ENCODE data around the gene ATF7.
A peak's percentile ranks its signal among the peaks of the same experiment; 100 is the strongest.
"Not testable (repeated sequence)": the region's sequence is repeated elsewhere in the genome, so short reads cannot be mapped to it uniquely, and the experiment has no call there.

ATF7 gene

DNA sequence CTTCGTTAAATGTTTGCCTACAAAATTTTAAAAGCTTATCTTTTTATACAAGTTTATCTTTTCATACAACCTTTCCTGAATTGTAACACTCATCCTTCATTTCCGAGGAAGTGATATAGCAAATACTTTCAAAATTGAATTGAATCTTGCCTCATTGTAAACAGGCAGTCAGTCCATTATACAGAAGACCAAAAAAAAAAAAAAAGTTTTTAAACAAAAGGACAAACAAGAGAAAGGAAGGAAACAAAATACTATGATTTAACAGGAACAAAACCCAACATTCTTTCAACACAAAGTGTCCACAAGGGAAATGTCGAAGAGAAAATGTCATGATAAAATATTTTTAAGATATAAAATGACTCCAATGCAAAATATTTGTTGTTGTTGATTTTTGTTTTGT, 8.5 kb downstream of the ATF7 start:
- TF ChIP-seq, protein P1, sequence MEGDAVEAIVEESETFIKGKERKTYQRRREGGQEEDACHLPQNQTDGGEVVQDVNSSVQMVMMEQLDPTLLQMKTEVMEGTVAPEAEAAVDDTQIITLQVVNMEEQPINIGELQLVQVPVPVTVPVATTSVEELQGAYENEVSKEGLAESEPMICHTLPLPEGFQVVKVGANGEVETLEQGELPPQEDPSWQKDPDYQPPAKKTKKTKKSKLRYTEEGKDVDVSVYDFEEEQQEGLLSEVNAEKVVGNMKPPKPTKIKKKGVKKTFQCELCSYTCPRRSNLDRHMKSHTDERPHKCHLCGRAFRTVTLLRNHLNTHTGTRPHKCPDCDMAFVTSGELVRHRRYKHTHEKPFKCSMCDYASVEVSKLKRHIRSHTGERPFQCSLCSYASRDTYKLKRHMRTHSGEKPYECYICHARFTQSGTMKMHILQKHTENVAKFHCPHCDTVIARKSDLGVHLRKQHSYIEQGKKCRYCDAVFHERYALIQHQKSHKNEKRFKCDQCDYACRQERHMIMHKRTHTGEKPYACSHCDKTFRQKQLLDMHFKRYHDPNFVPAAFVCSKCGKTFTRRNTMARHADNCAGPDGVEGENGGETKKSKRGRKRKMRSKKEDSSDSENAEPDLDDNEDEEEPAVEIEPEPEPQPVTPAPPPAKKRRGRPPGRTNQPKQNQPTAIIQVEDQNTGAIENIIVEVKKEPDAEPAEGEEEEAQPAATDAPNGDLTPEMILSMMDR (conservative IDR thresholded peaks at IDR 0.05; ENCODE audit: low read depth): no peak
- POLR2A ChIA-PET (ENCODE audit: low non-redundant PET): no interaction called here
- CTCF ChIA-PET: interaction anchor here (0.8 kb wide), 1 partner anchor 69 kb away, joined by 9 read pairs; no protein-coding TSS in a partner anchor
- H3K27ac ChIP-seq: no peak overlapping the region
- DNase-seq (ENCODE audit: low spot score): no peak

DNA sequence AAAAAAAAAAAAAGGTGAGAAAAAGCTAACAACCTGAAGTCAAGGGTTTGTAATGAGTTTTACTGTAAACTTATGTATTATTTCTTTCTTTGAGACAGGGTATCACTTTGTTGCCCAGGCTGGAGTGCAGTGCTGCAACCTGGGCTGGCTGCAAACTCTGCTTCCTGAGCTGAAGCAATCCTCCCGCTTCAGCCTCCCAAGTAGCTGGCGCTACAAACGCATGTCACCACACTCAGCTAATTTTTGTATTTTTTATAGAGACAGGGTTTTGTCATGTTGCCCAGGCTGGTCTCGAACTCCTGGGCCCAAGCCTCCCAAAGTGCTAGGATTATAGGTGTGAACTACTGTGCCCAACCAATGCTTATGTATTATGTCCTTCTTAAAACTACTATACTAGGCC, 9.2 kb downstream of the ATF7 start:
- TF ChIP-seq, protein P1 (conservative IDR thresholded peaks at IDR 0.05; ENCODE audit: low read depth): no peak
- DNase-seq (ENCODE audit: low spot score): no peak
- POLR2A ChIA-PET (ENCODE audit: low non-redundant PET): no interaction called here
- CTCF ChIA-PET: no interaction called here
- H3K27ac ChIP-seq: peak overlapping the region; percentile 42

DNA sequence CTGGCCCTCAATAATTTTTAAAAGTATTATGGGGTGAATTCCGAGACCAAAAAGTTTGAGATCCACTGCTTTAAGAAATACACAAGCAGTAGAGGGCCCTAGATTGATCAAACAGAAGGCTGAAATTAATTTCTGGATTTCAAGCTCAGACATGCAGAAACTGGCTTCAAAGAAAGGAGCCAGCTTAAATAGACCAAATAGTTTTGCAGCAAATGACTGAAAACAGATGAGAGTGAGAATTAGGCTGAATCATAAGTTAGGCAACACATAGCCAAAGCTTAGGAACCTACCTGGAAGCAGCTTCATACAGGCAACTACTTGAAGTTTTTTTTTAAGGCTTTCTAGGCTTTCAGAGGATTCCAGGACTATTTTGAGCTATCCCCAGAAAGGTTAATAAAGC, 12.4 kb downstream of the ATF7 start:
- ChIA-PET CTCF (no interaction called here), POLR2A (ENCODE audit: low non-redundant PET) (no interaction called here)
- TF ChIP-seq, protein P1 (conservative IDR thresholded peaks at IDR 0.05; ENCODE audit: low read depth): no peak
- DNase-seq (ENCODE audit: low spot score): peak; percentile 55
- H3K27ac ChIP-seq: peak overlapping the region; percentile 70

DNA sequence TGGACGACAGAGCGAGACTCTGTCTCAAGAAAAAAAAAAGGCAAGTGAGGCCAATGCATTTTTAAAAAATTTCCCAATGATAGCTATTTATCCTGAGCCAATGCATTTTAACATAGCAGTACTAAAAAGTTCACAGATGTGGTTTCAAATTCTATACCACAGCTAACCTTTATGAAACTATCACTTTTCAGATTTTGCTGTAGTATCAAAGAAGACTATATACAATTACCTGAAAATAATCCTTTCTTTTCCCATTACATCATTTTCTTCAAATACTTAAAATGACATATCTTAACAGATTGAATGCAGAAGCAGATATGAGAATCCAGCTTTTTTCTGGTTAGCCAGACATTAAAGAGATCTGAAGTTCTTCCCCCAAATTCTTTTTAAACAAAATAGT, 13.2 kb downstream of the ATF7 start:
- H3K27ac ChIP-seq: peak overlapping the region; percentile 19; the same call in 1 of the 2 replicates
- ChIA-PET POLR2A (ENCODE audit: low non-redundant PET) (no interaction called here), CTCF (interaction anchor here (0.9 kb wide), 1 partner anchor 134 kb away, joined by 4 read pairs; no protein-coding TSS in a partner anchor)
- TF ChIP-seq, protein P1 (conservative IDR thresholded peaks at IDR 0.05; ENCODE audit: low read depth): no peak
- no peak for DNase-seq (ENCODE audit: low spot score)

DNA sequence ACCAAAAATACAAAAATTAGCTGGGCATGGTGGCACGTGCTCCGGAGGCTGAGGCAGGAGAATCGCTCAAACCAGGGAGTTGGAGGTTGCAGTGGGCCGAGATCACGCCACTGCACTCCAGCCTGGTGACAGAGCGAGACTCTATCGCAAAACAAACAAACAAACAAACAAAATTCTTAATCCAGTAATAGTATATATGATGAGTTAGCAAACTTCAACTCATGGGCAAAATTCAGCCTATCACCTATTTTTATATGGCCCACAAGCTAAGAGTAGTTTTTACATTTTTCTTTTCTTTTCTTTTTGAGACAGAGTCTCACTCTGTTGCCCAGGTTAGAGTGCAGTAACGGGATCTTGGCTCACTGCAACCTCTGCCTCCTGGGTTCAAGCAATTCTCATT, 14.9 kb downstream of the ATF7 start:
- CTCF ChIA-PET: interaction anchor here (0.6 kb wide), 2 partner anchors 54 to 64 kb away, joined by 3 to 4 read pairs; no protein-coding TSS in a partner anchor
- H3K27ac ChIP-seq: no peak overlapping the region
- POLR2A ChIA-PET (ENCODE audit: low non-redundant PET): no interaction called here
- DNase-seq (ENCODE audit: low spot score): no peak
- TF ChIP-seq, protein P1 (conservative IDR thresholded peaks at IDR 0.05; ENCODE audit: low read depth): no peak

DNA sequence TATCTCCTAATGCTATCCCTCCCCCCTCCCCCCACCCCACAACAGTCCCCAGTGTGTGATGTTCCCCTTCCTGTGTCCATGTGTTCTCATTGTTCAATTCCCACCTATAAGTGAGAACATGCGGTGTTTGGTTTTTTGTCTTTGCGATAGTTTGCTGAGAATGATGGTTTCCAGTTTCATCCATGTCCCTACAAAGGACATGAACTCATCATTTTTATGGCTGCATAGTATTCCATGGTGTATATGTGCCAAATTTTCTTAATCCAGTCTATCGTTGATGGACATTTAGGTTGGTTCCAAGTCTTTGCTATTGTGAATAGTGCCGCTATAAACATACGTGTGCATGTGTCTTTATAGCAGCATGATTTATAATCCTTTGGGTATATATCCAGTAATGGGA, 19.5 kb downstream of the ATF7 start:
- POLR2A ChIA-PET (ENCODE audit: low non-redundant PET); CTCF ChIA-PET; DNase-seq (ENCODE audit: low spot score): not testable (repeated sequence)

DNA sequence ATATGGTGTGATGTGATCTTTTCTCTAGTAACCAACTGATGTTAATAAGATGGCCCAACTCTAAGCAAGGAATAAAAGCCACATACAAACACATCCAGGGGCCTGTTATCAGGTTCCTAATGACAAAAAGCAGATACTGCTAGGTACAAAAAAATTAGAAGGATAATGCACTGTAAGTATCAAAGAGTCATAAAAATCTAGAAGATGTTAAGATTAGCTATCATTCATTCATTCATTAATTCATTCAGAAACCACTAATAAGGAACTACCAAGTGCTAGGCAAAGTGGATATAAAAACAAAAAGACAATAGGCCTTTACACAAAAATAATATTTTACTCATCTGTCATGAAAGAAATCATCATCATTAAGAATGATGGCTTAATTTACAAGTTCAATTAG, 21.6 kb downstream of the ATF7 start:
- POLR2A ChIA-PET (ENCODE audit: low non-redundant PET): no interaction called here
- CTCF ChIA-PET: interaction anchor here (0.7 kb wide), 1 partner anchor 65 kb away, joined by 4 read pairs; no protein-coding TSS in a partner anchor
- DNase-seq (ENCODE audit: low spot score): no peak
- TF ChIP-seq, protein P1 (conservative IDR thresholded peaks at IDR 0.05; ENCODE audit: low read depth): no peak
- no peak overlapping the region for H3K27ac ChIP-seq

More for the DNA sequence above, 19.5 kb downstream of the ATF7 start:
- H3K27ac ChIP-seq: not testable (repeated sequence)
